Epithelial cell of proximal tubule (primary cell): ENCODE results near the gene RUBCN. TPM values are rescaled to one million over a fixed set of nuclear protein-coding genes. Genes with fewer than 3 reads are reported as not detected.
"Not testable (repeated sequence)": the region's sequence is repeated elsewhere in the genome, so short reads cannot be mapped to it uniquely, and the experiment has no call there.

Source experiments
- DNase-seq: peaks from one replicate; pipeline ENCODE4 v3.0.0-alpha.2; 2011; ENCODE audit warnings: low read depth
- H3K4me3 ChIP-seq: 2 replicates; pipeline ENCODE4 v1.5.1; 2011; ENCODE audit warnings: low read depth, mild to moderate bottlenecking, low read length
- total RNA-seq: library from RNA; depleted of rRNA; stranded (reverse); fragments of >200 nt; gene quantifications from 2 replicates; pipeline ENCODE4 v1.2.3, GENCODE V29; 2015
- TF ChIP-seq, protein P1 (sequence below): conservative IDR thresholded peaks from 2 replicates; pipeline ENCODE4 v1.5.1; 2012; ENCODE audit warnings: low read depth, mild to moderate bottlenecking, low read length

RUBCN gene
- total RNA-seq, 1 donor from 2014 or later = 24.6 TPM

DNA sequence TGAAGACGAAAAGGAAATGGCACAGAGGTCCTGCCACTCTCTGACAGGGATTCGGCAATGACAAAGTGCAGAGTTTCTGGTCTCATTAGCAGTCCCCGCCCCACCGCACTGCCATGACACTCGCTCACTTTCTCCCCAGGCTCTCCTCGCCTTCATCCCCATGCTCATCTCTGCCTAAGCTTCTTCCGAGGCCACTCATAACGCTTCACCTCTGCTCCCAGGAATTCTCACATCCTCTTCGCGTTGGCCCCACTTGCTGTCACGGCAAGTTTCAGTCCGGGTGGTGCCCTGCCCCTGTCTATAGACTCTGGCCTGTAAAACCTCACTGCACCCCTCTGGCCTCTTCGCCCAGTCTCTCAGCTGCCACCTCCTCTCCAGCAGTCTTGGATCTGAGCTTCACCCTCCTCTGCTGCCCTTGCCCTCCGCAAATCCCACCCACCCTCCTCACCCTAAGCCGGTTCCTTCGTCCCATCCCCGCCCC is 654 bp downstream of the RUBCN start:
- H3K4me3 ChIP-seq = peak overlapping the region; percentile 95
- no peak for DNase-seq
- TF ChIP-seq, protein P1, sequence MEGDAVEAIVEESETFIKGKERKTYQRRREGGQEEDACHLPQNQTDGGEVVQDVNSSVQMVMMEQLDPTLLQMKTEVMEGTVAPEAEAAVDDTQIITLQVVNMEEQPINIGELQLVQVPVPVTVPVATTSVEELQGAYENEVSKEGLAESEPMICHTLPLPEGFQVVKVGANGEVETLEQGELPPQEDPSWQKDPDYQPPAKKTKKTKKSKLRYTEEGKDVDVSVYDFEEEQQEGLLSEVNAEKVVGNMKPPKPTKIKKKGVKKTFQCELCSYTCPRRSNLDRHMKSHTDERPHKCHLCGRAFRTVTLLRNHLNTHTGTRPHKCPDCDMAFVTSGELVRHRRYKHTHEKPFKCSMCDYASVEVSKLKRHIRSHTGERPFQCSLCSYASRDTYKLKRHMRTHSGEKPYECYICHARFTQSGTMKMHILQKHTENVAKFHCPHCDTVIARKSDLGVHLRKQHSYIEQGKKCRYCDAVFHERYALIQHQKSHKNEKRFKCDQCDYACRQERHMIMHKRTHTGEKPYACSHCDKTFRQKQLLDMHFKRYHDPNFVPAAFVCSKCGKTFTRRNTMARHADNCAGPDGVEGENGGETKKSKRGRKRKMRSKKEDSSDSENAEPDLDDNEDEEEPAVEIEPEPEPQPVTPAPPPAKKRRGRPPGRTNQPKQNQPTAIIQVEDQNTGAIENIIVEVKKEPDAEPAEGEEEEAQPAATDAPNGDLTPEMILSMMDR = no peak

- DNase-seq = no peak
- H3K4me3 ChIP-seq = no peak overlapping the region
These were observed 1.9 kb downstream of the RUBCN start for GRCh38 chr3:197734667-197735318.

DNA sequence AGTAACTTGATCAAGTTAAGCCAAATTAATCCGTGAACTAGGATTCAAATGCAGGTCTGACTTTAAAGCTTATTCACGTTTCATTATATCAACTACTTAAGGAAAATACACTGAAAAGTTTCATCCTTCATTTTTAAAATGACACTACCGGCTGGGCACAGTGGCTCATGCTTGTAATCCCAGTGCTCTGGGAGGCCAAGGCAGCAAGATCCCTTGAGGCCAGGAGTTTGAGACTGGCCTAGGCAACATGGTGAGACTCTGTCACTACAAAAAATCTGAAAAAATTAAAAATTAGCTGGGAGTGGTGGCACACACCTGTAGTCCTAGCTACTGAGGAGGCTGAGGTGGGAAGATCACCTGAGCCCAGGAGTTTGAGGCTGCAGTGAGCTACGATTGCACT is 3.7 kb downstream of the RUBCN start:
- H3K4me3 ChIP-seq = no peak overlapping the region
- TF ChIP-seq, protein P1 = no peak
- DNase-seq = no peak

More at GRCh38 chr3:197734667-197735318, 1.9 kb downstream of the RUBCN start:
- TF ChIP-seq, protein P1 = no peak

- H3K4me3 ChIP-seq, DNase-seq: not testable (repeated sequence)
These were observed 5.2 kb downstream of the RUBCN start for GRCh38 chr3:197731483-197731882.

GRCh38 chr3:197730770-197731169 is 5.9 kb downstream of the RUBCN start:
- not testable (repeated sequence) for DNase-seq, H3K4me3 ChIP-seq

DNA sequence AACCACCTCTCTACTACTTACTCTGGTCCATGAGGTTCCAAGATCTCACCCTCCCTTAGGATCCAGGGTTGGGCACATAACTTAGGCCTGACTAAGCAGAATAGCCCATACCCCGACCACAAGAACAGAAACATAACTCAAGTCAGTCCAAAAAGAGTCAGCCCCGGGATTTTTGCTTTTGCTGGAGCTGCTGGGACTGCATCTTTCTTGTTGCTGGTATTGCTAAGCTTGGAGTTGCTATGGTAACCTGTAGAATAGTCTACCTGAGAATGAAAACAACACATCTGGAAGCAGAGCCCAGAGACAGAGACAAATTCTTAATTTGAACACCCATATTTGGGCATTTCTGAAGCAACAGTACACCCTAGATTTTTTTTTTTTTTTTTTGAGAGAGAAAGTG is 6.5 kb downstream of the RUBCN start:
- TF ChIP-seq, protein P1 = no peak
- DNase-seq = no peak

DNA sequence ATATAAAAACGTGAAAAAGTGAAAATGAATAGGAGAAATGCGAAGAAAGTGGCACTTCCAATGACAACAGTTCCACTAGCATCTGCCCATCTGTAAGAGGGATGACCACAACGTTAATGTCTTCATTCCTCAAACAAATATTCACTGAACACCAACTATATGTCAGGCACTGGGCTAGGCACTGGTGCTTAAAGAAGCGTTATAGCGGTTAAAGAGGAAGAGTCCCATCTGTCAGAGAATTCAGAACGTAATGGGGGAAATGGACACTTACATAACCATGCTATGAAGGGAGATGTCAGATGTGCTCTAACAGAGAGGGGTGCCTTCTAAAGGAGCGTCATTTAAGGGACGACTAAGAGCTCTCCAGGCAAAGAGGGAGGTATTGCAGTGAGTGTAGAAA is 8.2 kb downstream of the RUBCN start:
- TF ChIP-seq, protein P1 = no peak
- no peak for DNase-seq
- no peak overlapping the region for H3K4me3 ChIP-seq

More for the DNA sequence above, 6.5 kb downstream of the RUBCN start:
- H3K4me3 ChIP-seq = no peak overlapping the region

DNA sequence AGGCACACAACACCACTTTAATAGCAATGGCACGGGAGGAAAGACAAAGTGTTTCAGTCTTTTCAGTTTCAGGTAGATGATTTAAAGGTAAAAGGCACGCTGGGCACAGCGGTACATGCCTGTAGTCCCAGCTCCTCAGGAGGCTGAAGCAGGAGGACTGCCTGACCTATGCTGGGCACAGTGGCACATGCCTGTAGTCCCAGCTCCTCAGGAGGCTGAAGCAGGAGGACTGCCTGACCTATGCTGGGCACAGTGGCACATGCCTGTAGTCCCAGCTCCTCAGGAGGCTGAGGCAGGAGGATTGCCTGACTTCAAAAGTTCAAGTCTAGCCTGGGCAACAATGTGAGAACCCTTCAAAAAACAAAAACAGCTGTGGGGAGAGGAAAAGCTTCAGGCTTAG is 8.8 kb downstream of the RUBCN start:
- DNase-seq, H3K4me3 ChIP-seq: not testable (repeated sequence)
